Upper lobe of right lung (tissue), 1 donor: ENCODE measurements around the gene UGT1A9. TPM values are rescaled to one million over a fixed set of nuclear protein-coding genes. Genes with fewer than 3 reads are reported as not detected.
"Not testable (repeated sequence)": the region's sequence is repeated elsewhere in the genome, so short reads cannot be mapped to it uniquely, and the experiment has no call there.

Source experiments
- ATAC-seq: fragments of 200-7000 bp; cut with Tn5 transposase; one replicate; pipeline ENCODE4 v1.9.1; 2020; ENCODE audit warnings: mild to moderate bottlenecking, moderate library complexity
- DNase-seq: peaks from one replicate; pipeline ENCODE4 v3.0.0-alpha.2; 2020
- H3K27ac ChIP-seq: fragments of 200-600 bp; one replicate; pipeline ENCODE4 v1.8.0; 2022
- H3K27me3 ChIP-seq: fragments of 200-600 bp; one replicate; pipeline ENCODE4 v1.8.0; 2022; ENCODE audit warnings: mild to moderate bottlenecking
- H3K36me3 ChIP-seq: fragments of 200-600 bp; one replicate; pipeline ENCODE4 v1.8.0; 2022
- H3K4me1 ChIP-seq: fragments of 200-600 bp; one replicate; pipeline ENCODE4 v1.8.0; 2022
- H3K4me3 ChIP-seq: fragments of 200-600 bp; one replicate; pipeline ENCODE4 v1.8.0; 2022; ENCODE audit warnings: mild to moderate bottlenecking
- H3K9me3 ChIP-seq: fragments of 200-600 bp; one replicate; pipeline ENCODE4 v1.8.0; 2022
- CTCF ChIP-seq: fragments of 200-600 bp; IDR thresholded peaks from one replicate; pipeline ENCODE4 v1.8.0; 2022; ENCODE audit warnings: antibody characterized with exemption
- intact Hi-C: fragments of 100-400 bp; cut with DNase I; formaldehyde crosslinking; loops from one replicate; pipeline ENCODE4 v1.11.0; 2022
- total RNA-seq: library from RNA; stranded (reverse); fragmentation: NEBNext Ultra II Directional; extraction: Animal tissue kit (Norgen Biotek cat#: 25700); gene quantifications from one replicate; pipeline ENCODE4 v1.2.1, GENCODE V29; 2021
- donor health status: DM: no; HTN: yes; CAD: no; lungs with severe emphysema.

The UGT1A9 gene
- total RNA-seq, 1 donor from 2014 or later = not detected

- Histone ChIP-seq H3K27me3 (no peaks in the 10 kb centered on the region), H3K36me3 (no peaks in the 10 kb centered on the region), H3K27ac (no peak overlapping the region), H3K4me1 (no peaks in the 10 kb centered on the region), H3K4me3 (no peak overlapping the region), H3K9me3 (no peaks in the 10 kb centered on the region)
- DNase-seq (no peak), ATAC-seq (no peak)
- intact Hi-C loops = no loop called here
- no peak for TF ChIP-seq CTCF
These were observed 20.7 kb upstream of the UGT1A9 start for GRCh38 chr2:233650981-233651380.

- DNase-seq (no peak), ATAC-seq (no peak)
- Histone ChIP-seq H3K27ac (no peak overlapping the region), H3K36me3 (no peaks in the 10 kb centered on the region), H3K4me3 (no peak overlapping the region), H3K27me3 (no peaks in the 10 kb centered on the region), H3K9me3 (no peaks in the 10 kb centered on the region), H3K4me1 (no peaks in the 10 kb centered on the region)
- intact Hi-C loops = no loop called here
- TF ChIP-seq CTCF = no peak
These were observed 20.3 kb upstream of the UGT1A9 start for GRCh38 chr2:233651430-233651829.

GRCh38 chr2:233654501-233654900, 17.2 kb upstream of the UGT1A9 start:
- no peaks in the 10 kb centered on the region for H3K4me1 ChIP-seq

GRCh38 chr2:233655043-233655442, 16.7 kb upstream of the UGT1A9 start:
- no peak for DNase-seq
- ATAC-seq = no peak

More at GRCh38 chr2:233654501-233654900, 17.2 kb upstream of the UGT1A9 start:
- no peaks in the 10 kb centered on the region for H3K9me3 ChIP-seq
- H3K36me3 ChIP-seq = no peaks in the 10 kb centered on the region
- intact Hi-C loops = no loop called here
- H3K27me3 ChIP-seq = no peaks in the 10 kb centered on the region
- no peak overlapping the region for H3K27ac ChIP-seq
- no peak overlapping the region for H3K4me3 ChIP-seq
- TF ChIP-seq CTCF = no peak
- ATAC-seq (no peak), DNase-seq (no peak)

GRCh38 chr2:233655943-233656342, 15.8 kb upstream of the UGT1A9 start:
- H3K36me3 ChIP-seq, H3K9me3 ChIP-seq, H3K27ac ChIP-seq, DNase-seq, intact Hi-C loops, ATAC-seq, H3K27me3 ChIP-seq, H3K4me3 ChIP-seq, H3K4me1 ChIP-seq: not testable (repeated sequence)

More at GRCh38 chr2:233655043-233655442, 16.7 kb upstream of the UGT1A9 start:
- no peak overlapping the region for H3K27ac ChIP-seq
- intact Hi-C loops = no loop called here
- no peaks in the 10 kb centered on the region for H3K9me3 ChIP-seq
- H3K4me3 ChIP-seq = no peak overlapping the region
- H3K4me1 ChIP-seq = no peaks in the 10 kb centered on the region
- TF ChIP-seq CTCF = no peak
- no peaks in the 10 kb centered on the region for H3K36me3 ChIP-seq
- no peaks in the 10 kb centered on the region for H3K27me3 ChIP-seq

GRCh38 chr2:233656443-233656842, 15.3 kb upstream of the UGT1A9 start:
- Histone ChIP-seq H3K27ac (no peak overlapping the region), H3K4me3 (no peak overlapping the region), H3K36me3 (no peaks in the 10 kb centered on the region), H3K9me3 (no peaks in the 10 kb centered on the region), H3K27me3 (no peaks in the 10 kb centered on the region), H3K4me1 (no peaks in the 10 kb centered on the region)
- DNase-seq (no peak), ATAC-seq (no peak)
- TF ChIP-seq CTCF = no peak
- intact Hi-C loops = no loop called here
